ENCODE results near the gene PIEZO1. TPM values are rescaled to one million over a fixed set of nuclear protein-coding genes. Genes with fewer than 3 reads are reported as not detected.

Gene PIEZO1
- total RNA-seq, 4 donors from 2014 or later: 196 to 281 (median 206) TPM

GRCh38 chr16:88830258-88830657 is 45.2 kb upstream of the PIEZO1 start:
- no peak for DNase-seq (ENCODE audit: low spot score in 2 of 2)
- intact Hi-C loops (cut with DNase I; ENCODE audit: low total_unique reads): no loop called here
- no peak overlapping the region for H3K4me3 ChIP-seq (ENCODE audit: low read depth, poor library complexity, severe bottlenecking)
- WGBS, 2 donors: 72 to 81% methylated on average over 11 of the region's 11 CpGs
- TF ChIP-seq POLR2A (IDR thresholded peaks at IDR 0.05) (no peak), CTCF (IDR thresholded peaks at IDR 0.05) (no peak)

- no peak for DNase-seq (ENCODE audit: low spot score in 2 of 2)
- H3K4me3 ChIP-seq (ENCODE audit: low read depth, poor library complexity, severe bottlenecking): no peak overlapping the region
- TF ChIP-seq POLR2A (IDR thresholded peaks at IDR 0.05) (no peak), CTCF (IDR thresholded peaks at IDR 0.05) (no peak)
- intact Hi-C loops (cut with DNase I; ENCODE audit: low total_unique reads): no loop called here
- WGBS, 2 donors: 84 to 85% methylated on average over 19 to 22 of the region's 24 CpGs
Measured at GRCh38 chr16:88828711-88829110, 43.7 kb upstream of the PIEZO1 start.

DNA sequence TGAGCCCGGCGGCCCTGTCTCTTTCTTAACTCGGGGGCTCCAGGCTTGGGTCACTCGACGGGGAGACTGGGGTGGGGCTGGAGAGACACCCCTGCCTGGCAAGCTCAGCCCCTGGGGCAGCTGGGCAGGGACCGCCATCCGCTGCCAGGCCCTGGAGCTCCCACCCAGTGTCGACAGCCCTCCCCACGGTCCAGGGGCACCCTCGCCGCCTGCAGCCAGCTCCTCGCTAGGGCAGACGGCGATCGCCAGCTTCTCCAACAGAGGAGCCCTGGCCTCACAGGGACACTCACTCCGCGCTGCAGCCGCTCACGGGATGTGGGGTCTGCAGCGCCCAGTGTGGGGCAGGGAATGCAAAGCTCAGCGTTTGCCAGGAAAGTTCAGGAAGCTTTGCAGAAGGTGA is 42.7 kb upstream of the PIEZO1 start:
- DNase-seq (ENCODE audit: low spot score in 2 of 2): no peak
- H3K4me3 ChIP-seq (ENCODE audit: low read depth, poor library complexity, severe bottlenecking): no peak overlapping the region
- 87 to 94% methylated on average over 15 to 18 of the region's 21 CpGs for WGBS, 2 donors
- intact Hi-C loops (cut with DNase I; ENCODE audit: low total_unique reads): no loop called here
- TF ChIP-seq POLR2A (IDR thresholded peaks at IDR 0.05) (no peak), CTCF (IDR thresholded peaks at IDR 0.05) (no peak)

DNA sequence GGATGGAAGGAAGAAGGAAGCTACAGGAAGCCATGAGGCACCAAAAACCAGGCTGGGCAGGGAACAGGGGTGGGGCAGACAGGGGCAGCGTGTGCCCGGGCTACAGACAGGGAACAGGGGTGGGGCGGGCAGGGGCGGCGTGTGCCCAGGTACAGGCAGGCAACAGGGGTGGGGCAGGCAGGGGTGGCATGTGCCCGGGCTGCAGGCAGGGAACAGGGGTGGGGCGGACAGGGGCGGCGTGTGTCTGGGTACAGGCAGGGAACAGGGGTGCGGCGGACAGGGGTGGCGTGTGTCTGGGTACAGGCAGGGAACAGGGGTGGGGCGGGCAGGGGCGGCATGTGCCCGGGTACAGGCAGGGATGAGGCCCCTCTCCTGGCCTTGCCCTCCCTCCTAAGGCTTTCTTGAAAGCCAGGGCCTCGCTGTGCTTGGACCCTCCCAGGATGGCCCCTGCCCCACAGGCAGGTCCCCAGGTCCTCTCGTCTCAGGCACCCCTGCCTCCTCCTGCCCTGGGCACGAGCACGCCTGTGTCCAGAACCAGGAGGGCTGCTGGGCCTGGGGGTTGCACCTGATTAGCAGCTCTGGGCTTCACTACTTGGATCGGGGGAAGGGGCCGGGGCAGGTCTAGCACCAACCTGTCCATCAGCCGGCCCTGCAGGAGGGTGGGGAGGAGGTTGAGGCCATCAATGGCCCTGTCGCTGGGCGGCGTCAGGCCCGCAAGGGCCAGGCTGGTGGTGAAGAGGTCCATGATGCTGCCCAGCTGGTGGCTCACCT is 41.2 kb upstream of the PIEZO1 start:
- no peak for DNase-seq (ENCODE audit: low spot score in 2 of 2)
- 75 to 83% methylated on average over 21 to 26 of the region's 26 CpGs for WGBS, 2 donors
- intact Hi-C loops (cut with DNase I; ENCODE audit: low total_unique reads): no loop called here
- TF ChIP-seq POLR2A (IDR thresholded peaks at IDR 0.05): no peak
- TF ChIP-seq CTCF (IDR thresholded peaks at IDR 0.05): no peak
- H3K4me3 ChIP-seq (ENCODE audit: low read depth, poor library complexity, severe bottlenecking): no peak overlapping the region

DNA sequence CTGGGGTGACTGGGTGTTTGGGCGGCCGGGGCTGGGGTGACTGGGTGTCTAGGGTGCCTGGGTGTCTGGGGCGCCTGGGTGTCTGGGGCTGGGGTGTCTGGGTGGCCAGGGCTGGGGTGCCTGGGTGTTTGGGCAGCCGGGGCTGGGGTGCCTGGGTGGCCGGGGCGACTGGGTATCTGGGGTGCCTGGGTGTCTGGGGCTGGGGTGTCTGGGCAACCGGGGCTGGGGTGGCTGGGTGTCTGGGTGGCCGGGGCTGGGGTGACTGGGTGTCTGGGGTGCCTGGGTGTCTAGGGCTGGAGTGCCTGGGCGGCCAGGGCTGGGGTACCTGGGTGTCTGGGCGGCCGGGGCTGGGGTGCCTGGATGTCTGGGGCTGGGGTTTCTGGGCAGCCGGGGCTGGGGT is 40.1 kb upstream of the PIEZO1 start:
- intact Hi-C loops (cut with DNase I; ENCODE audit: low total_unique reads): no loop called here
- H3K4me3 ChIP-seq (ENCODE audit: low read depth, poor library complexity, severe bottlenecking): no peak overlapping the region
- DNase-seq (ENCODE audit: low spot score in 2 of 2): no peak
- WGBS, 2 donors: 87 to 92% methylated on average over 10 to 11 of the region's 12 CpGs
- TF ChIP-seq CTCF (IDR thresholded peaks at IDR 0.05) (no peak), POLR2A (IDR thresholded peaks at IDR 0.05) (no peak)

All from lower leg skin (tissue), 4 donors.